ENCODE results near the gene ITGB2. TPM values are rescaled to one million over a fixed set of nuclear protein-coding genes. Genes with fewer than 3 reads are reported as not detected.

ITGB2 gene
- total RNA-seq, 1 donor from 2014 or later: 265 TPM

GRCh38 chr21:44949779-44950198 lies 29.1 kb upstream of the ITGB2 start:
- DNase-seq: peak; percentile 94
- peaks cover 29% of the 10 kb centered on the region for H3K36me3 Mint-ChIP-seq (ENCODE audit: low read depth)
- H3K4me3 Mint-ChIP-seq: no peak overlapping the region
- H3K27ac Mint-ChIP-seq: no peak overlapping the region
- H3K27me3 Mint-ChIP-seq: no peaks in the 10 kb centered on the region
- no peaks in the 10 kb centered on the region for H3K9me3 Mint-ChIP-seq
- intact Hi-C loops (cut with micrococcal nuclease): loop anchor here (1.0 kb wide), 2 partner anchors 179 to 189 kb away; no protein-coding TSS in a partner anchor
- peaks cover 7% of the 10 kb centered on the region for H3K4me1 Mint-ChIP-seq

DNA sequence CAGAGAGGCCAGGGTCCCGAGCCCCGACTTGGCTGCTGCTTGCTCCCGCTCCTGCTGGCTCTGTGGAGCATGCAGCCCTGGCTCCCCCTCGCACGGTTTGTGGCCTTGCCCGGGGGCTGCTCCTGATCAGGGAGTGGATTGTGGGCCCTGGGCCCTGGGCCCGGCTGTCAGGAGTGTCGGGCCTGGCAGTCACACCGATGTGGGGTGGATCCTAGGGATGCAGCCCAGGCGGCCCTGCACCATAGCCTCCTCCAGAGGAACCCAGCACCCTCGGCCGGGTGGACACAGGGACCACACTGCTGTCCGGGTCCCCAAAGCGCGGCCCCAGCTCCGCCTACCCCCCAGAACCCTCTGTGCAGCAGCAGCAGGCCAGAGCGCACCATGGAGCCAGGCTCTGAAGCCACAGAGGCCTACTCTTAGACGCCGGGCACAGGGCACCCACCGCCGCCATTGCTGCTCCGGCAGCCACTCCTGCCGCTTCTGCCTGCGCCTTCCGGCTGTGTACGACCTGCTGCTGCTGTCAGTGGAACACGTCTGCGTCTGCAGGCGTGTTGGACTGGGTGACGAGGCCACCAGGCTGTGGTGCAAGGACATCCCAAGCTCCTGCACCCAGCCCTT lies 28.6 kb upstream of the ITGB2 start:
- Mint-ChIP-seq H3K27ac (no peak overlapping the region), H3K27me3 (no peaks in the 10 kb centered on the region), H3K4me1 (peaks cover 7% of the 10 kb centered on the region), H3K4me3 (no peak overlapping the region), H3K36me3 (ENCODE audit: low read depth) (peaks cover 33% of the 10 kb centered on the region), H3K9me3 (no peaks in the 10 kb centered on the region)
- no peak for DNase-seq
- intact Hi-C loops (cut with micrococcal nuclease): loop anchor here (1.0 kb wide), 2 partner anchors 179 to 189 kb away; no protein-coding TSS in a partner anchor

DNA sequence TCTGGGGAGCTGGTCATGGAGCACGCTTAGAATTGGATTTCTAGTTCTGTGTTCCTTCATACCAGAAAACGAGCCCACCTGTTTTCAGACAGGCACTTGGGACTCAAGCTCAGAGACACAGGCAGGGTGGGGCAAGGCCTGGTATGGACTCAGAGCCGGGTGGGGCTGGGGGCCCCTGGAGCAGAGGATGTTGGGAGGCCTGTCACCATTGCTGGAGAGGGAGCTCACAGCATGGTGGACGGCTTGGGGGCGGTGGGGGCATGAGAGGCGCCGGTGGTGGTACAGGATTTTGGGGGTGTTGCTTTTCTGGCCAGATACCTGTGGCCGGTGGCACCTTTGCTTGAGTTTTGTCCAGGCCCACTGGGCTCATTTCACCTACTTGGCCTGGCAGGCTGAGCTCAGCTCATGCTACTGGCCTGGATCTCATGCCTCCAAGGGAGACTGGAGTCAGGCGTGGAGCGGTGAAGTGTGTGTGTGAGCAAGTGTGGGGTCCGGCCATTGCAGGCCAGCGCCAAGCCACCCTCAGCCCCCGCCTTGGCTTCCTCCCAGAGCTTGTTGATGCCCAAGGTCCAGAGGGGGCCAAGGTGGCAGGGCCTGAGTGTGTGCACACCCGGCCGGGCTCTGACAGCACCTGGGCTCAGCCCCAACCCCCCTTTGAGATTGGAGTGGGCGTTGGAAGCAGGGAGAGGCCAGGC lies 27.9 kb upstream of the ITGB2 start:
- DNase-seq: no peak
- Mint-ChIP-seq H3K27ac (no peak overlapping the region), H3K9me3 (no peaks in the 10 kb centered on the region), H3K36me3 (ENCODE audit: low read depth) (peaks cover 35% of the 10 kb centered on the region), H3K4me3 (no peak overlapping the region), H3K27me3 (no peaks in the 10 kb centered on the region), H3K4me1 (peaks cover 7% of the 10 kb centered on the region)
- intact Hi-C loops (cut with micrococcal nuclease): loop anchor here (1.0 kb wide), 2 partner anchors 180 to 190 kb away; no protein-coding TSS in a partner anchor

GRCh38 chr21:44947930-44948331 lies 27.2 kb upstream of the ITGB2 start:
- Mint-ChIP-seq H3K27me3 (no peaks in the 10 kb centered on the region), H3K36me3 (ENCODE audit: low read depth) (peaks cover 36% of the 10 kb centered on the region), H3K4me3 (no peak overlapping the region), H3K9me3 (no peaks in the 10 kb centered on the region), H3K4me1 (peaks cover 11% of the 10 kb centered on the region), H3K27ac (no peak overlapping the region)
- no peak for DNase-seq
- intact Hi-C loops (cut with micrococcal nuclease): no loop called here

DNA sequence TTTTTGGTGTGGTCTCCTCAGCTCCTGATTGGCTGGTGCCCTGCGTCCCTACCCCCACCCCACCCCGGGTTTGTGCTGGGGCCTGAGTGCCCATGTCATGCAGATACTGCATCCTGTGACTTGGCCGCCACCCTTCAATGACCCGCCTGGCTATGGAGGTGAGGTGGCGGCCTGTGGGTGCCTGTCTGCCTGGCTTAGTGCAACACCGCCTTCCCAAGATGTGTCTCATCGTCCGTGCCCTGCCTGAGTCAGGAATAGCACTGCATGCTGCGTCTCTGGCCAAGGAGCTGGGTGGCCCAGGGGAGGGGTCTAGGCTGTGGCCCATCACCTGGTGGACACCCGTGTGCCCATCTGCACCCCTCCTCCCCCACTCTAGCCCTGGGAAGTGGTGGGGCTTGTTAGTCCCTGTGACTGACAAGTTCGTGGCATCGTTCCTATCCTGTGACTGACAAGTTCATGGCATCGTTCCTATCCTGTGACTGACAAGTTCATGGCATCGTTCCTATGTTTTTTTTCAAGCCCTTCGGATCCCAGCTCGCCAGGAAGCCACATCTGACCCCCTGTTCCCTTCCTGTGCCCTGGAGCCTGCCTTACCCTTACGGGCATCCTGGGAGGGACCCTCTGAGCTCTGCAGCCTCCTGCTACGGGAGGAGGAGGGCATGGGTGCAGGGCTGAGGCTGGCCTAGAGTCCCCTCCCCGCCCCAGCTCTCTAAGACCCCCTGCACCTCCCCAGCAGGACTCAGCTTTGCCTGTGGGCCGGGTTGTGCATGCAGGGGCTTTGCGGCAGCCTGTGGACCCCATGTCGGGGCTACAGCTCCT lies 26.6 kb upstream of the ITGB2 start:
- intact Hi-C loops (cut with micrococcal nuclease): no loop called here
- no peaks in the 10 kb centered on the region for H3K27me3 Mint-ChIP-seq
- peaks cover 16% of the 10 kb centered on the region for H3K4me1 Mint-ChIP-seq
- no peak overlapping the region for H3K27ac Mint-ChIP-seq
- no peak for DNase-seq
- no peaks in the 10 kb centered on the region for H3K9me3 Mint-ChIP-seq
- H3K4me3 Mint-ChIP-seq: no peak overlapping the region
- peaks cover 38% of the 10 kb centered on the region for H3K36me3 Mint-ChIP-seq (ENCODE audit: low read depth)

DNA sequence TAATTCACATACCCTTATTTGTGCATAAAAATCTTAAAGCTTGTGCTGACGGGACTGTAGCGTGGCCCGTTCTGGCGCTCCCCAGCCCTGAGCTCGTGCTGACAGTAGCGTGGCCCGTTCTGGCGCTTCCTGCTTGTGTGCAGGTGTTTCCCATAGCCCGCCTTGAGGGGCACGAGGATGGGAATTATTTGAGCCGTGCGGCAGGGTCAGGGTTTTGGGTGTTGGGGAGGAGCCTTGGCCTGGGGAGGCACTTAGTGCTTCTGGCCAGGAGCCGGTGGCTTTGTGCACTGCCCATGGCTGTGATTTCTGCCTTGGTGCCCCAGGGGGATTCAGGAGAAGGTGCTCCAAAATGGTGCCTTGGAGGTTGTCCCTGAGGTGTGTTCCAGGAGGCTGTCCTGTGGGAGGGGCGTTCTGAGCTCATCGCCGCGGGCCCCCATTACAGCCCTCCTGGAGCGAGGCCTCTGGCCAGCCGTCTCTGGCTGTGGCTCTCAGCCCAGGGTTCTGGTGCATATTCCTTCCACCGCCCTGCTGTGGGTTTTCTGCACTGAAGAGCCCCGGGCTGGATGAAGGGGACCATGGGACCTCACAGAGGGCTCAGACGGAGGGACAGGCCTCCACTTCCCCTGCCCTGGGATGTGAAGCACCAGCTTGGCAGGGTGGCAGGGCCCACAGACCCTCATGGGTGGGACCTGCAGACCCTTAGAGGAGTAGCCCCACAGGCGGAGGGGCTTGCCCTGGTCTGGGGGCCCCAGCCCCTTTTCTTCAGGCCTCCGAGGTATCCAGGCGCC lies 25.7 kb upstream of the ITGB2 start:
- peaks cover 40% of the 10 kb centered on the region for H3K36me3 Mint-ChIP-seq (ENCODE audit: low read depth)
- H3K27ac Mint-ChIP-seq: no peak overlapping the region
- H3K4me1 Mint-ChIP-seq: peaks cover 24% of the 10 kb centered on the region
- no peak for DNase-seq
- H3K4me3 Mint-ChIP-seq: no peak overlapping the region
- intact Hi-C loops (cut with micrococcal nuclease): no loop called here
- H3K27me3 Mint-ChIP-seq: no peaks in the 10 kb centered on the region
- H3K9me3 Mint-ChIP-seq: no peaks in the 10 kb centered on the region

- H3K4me3 Mint-ChIP-seq: no peak overlapping the region
- intact Hi-C loops (cut with micrococcal nuclease): loop anchor here (5.0 kb wide), 1 partner anchor 133 kb away; no protein-coding TSS in a partner anchor
- H3K27ac Mint-ChIP-seq: peak overlapping the region; percentile 25
- peaks cover 36% of the 10 kb centered on the region for H3K36me3 Mint-ChIP-seq (ENCODE audit: low read depth)
- H3K4me1 Mint-ChIP-seq: peaks cover 31% of the 10 kb centered on the region
- no peak for DNase-seq
- H3K27me3 Mint-ChIP-seq: no peaks in the 10 kb centered on the region
- H3K9me3 Mint-ChIP-seq: no peaks in the 10 kb centered on the region
Observed at GRCh38 chr21:44944596-44944995, 23.9 kb upstream of the ITGB2 start.

DNA sequence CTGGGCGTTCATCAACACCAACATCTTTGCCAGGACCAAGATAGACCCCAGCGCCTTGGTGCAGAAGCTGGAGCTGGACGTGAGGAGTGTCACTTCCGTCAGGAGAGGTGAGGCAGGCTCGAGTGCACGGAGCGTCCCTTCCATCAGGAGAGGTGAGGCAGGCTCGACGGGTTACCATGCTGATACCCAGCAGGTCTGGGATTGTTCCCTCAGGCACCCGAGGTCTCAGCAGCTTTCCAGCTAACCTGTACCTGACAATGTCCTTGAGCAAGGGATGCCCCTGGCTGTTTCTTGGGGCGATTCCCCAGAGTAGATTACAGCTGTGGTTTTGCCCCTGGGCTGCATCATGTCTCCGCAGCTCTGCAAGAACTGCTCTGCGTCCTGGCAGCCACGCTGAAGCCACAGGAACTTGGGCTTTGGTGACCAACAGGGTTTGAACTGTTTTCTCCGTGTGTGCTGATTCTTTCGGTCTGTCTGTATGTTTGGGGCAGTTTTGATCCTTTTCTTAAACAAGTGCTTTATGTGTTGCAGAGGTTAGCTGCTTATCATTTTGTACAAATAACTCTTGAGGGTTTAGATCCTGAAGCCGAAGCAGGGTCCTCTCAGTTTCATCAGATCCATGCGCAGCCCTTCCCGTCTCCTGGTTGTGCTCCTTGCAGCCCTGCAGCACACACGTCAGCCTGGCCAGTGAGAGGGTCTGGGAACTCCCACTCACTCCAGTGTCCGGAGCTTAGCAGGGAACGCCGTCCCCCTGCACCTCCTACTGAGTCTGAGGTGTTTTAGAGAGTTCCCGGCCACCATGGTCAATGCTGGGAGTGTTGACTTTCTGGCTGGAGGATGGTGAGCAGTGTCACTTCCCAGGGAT lies 23.2 kb upstream of the ITGB2 start:
- no peak for DNase-seq
- Mint-ChIP-seq H3K27me3 (no peaks in the 10 kb centered on the region), H3K9me3 (no peaks in the 10 kb centered on the region), H3K36me3 (ENCODE audit: low read depth) (peaks cover 35% of the 10 kb centered on the region), H3K4me1 (peaks cover 34% of the 10 kb centered on the region), H3K4me3 (no peak overlapping the region), H3K27ac (no peak overlapping the region)
- intact Hi-C loops (cut with micrococcal nuclease): loop anchor here (5.0 kb wide), 1 partner anchor 133 kb away; no protein-coding TSS in a partner anchor

DNA sequence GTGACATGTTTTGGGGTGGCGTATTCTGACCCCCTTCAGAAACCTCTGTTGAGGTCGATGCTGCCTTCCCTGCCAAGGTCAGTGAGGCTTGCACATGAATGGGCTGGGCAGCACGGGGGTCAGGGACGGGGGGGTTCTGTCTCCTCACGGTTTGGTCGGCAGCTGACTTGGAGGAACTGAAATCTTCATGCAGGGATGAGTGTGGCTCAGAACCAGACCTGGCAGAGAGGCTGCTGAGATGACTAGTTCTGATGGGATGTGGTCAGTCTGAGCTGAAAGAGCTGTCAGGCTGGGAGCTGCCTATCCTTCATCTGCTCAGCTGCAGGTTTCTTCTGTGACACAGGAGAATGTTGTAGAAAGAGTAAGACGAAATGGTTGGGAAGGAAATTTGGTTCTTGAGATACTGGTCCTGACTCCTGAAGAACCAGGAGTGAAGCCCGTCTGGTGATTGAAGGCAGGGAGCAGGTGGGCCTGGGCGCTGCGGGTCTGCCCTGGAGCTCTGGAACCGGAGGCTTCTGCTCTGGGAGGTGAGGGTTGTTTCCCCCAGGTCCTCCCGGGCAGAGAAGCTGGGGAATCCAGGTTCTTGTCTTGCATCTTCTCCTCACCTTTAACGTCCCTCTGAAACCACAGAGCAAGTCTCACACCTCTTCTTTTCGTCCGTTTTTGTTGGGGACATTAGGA lies 22.4 kb upstream of the ITGB2 start:
- intact Hi-C loops (cut with micrococcal nuclease): loop anchor here (5.0 kb wide), 1 partner anchor 134 kb away; no protein-coding TSS in a partner anchor
- Mint-ChIP-seq H3K27ac (peak overlapping the region; percentile 4), H3K27me3 (no peaks in the 10 kb centered on the region), H3K36me3 (ENCODE audit: low read depth) (peaks cover 35% of the 10 kb centered on the region), H3K4me1 (peaks cover 34% of the 10 kb centered on the region), H3K9me3 (no peaks in the 10 kb centered on the region), H3K4me3 (no peak overlapping the region)
- DNase-seq: no peak

- H3K27me3 Mint-ChIP-seq: no peaks in the 10 kb centered on the region
- H3K36me3 Mint-ChIP-seq (ENCODE audit: low read depth): peaks cover 36% of the 10 kb centered on the region
- intact Hi-C loops (cut with micrococcal nuclease): loop anchor here (5.0 kb wide), 1 partner anchor 135 kb away; no protein-coding TSS in a partner anchor
- peak overlapping the region; percentile 52 for H3K4me3 Mint-ChIP-seq
- H3K27ac Mint-ChIP-seq: no peak overlapping the region
- DNase-seq: no peak
- H3K4me1 Mint-ChIP-seq: peaks cover 34% of the 10 kb centered on the region
- no peaks in the 10 kb centered on the region for H3K9me3 Mint-ChIP-seq
Observed at GRCh38 chr21:44942566-44942965, 21.9 kb upstream of the ITGB2 start.

DNA sequence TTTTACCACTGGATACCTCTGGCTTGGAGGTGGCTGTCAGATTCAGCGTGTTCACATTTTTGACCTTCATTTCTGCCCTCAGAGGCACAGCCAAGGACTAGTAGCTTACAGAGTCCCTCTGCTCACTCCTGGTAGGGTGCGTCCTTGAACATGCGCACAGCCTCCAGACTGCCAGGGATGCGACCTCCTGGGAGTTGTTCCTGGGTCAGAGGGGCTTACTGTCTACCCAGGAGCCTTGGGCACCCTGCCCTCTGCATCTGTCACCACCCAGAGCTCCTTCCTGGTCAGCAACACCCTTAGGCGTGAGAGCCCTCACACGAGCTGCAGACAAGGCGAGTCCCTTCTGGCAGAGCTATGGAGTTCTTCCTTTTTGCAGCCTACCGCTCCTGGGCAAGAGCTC lies 20.9 kb upstream of the ITGB2 start:
- Mint-ChIP-seq H3K27me3 (no peaks in the 10 kb centered on the region), H3K27ac (peak overlapping the region; percentile 48), H3K36me3 (ENCODE audit: low read depth) (peaks cover 32% of the 10 kb centered on the region), H3K4me1 (peaks cover 34% of the 10 kb centered on the region), H3K4me3 (peak overlapping the region; percentile 98), H3K9me3 (no peaks in the 10 kb centered on the region)
- intact Hi-C loops (cut with micrococcal nuclease): loop anchor here (5.0 kb wide), 1 partner anchor 136 kb away; no protein-coding TSS in a partner anchor
- no peak for DNase-seq

DNA sequence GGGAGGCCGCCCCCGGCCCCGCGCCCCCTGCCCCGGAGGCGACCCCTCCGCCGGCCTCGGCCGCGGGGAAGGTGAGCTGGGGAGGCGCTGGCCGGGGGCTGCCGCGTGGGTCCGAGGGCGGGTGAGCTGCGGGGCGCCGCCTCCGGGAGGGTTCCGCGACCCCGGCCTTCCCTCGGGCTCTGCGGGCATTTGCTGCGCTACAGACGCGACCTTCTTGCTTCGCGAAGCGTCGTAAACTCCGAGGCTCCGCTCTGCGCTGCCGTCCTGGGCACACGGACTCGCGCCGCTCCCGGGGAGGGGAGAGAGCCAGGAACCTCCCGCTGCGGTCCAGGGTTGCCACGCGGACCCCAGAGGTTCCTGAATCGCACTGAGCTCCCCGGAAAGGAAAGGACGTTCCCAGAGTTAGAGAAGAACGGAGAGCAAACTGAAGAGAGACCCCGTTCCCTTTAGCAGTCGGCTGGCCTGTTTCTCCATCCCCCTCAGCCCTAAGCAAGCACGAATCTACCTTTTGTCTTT lies 19.5 kb upstream of the ITGB2 start:
- H3K4me1 Mint-ChIP-seq: peaks cover 32% of the 10 kb centered on the region
- intact Hi-C loops (cut with micrococcal nuclease): loop anchor here (5.0 kb wide), 1 partner anchor 137 kb away; no protein-coding TSS in a partner anchor
- no peaks in the 10 kb centered on the region for H3K27me3 Mint-ChIP-seq
- DNase-seq: no peak
- H3K36me3 Mint-ChIP-seq (ENCODE audit: low read depth): peaks cover 25% of the 10 kb centered on the region
- H3K9me3 Mint-ChIP-seq: no peaks in the 10 kb centered on the region
- peak overlapping the region; percentile 98 for H3K4me3 Mint-ChIP-seq
- peak overlapping the region; percentile 86 for H3K27ac Mint-ChIP-seq
